GM21528 (cell line): ENCODE measurements around the gene SCIMP.
A peak's percentile ranks its signal among the peaks of the same experiment; 100 is the strongest.

Experiments used
- ATAC-seq: cut with Tn5 transposase; IDR thresholded peaks from one replicate; pipeline ENCODE4 v1.9.1; 2021; ENCODE audit warnings: mild to moderate bottlenecking, moderate library complexity; ENCODE audit not compliant: unreplicated experiment, low FRiP score

Gene SCIMP

DNA sequence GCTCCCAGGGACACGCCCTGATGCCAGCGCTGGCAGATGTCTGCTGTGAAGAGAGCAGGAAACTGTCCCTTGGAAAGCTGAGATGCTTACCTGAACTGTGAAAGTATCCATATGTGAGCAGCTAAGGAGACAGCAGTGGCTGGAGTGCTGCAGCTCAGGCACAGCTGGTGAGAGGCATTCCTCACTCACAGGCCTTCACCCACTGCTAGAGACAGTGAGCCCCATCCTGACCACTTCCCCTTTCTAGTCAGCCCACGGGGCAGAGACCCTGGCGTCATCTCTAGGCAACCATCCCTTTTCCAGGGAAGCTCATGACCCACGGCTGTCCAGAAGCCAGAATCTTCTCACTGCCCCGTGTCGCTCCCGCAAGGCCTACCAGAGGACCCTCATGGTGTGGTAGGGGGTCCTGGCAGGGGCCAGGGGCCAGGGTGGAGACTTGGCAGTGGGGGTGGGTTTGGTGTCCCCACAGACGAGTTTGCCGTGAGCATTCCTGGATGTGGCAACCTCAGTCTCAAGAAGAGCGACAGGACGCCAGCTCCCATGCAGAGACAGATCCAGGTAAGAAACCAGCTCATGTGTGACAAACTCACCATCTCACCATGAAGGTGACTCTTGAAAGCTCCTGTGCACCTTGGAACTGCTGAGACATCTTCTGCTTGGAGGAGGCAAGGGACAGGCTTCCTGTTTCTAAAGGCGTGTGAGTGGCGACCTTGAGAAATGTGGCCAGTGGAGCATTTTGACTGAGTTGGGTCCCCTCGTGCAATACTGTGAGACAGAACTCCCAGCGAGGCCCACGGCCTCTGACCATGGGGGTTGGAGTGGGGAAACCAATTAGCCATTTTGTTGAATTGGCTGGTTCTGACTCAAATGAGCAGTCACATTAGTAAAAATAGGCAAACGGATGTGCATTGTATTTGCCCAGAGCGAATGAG lies at the start of gene SCIMP:
Gene SCIMP, minus strand, starts transcription at position 216 of the 932 bp plus-strand sequence. Its CDS starts 105 bp downstream, at position 111.
- no peak for ATAC-seq

- no peak for ATAC-seq
Observed at GRCh38 chr17:5283571-5284315, 49.1 kb upstream of the SCIMP start.

- peak; percentile 20 for ATAC-seq
Observed at GRCh38 chr17:5282642-5283217, 48.1 kb upstream of the SCIMP start.

- ATAC-seq, result peak; percentile 74
Observed at GRCh38 chr17:5281814-5282641, 47.4 kb upstream of the SCIMP start, which contains the start of gene RABEP1. Gene RABEP1, plus strand, starts transcription at chr17:5282284. Its CDS starts 203 bp downstream, at chr17:5282487.

GRCh38 chr17:5272322-5272721 lies 37.7 kb upstream of the SCIMP start:
- no peak for ATAC-seq

DNA sequence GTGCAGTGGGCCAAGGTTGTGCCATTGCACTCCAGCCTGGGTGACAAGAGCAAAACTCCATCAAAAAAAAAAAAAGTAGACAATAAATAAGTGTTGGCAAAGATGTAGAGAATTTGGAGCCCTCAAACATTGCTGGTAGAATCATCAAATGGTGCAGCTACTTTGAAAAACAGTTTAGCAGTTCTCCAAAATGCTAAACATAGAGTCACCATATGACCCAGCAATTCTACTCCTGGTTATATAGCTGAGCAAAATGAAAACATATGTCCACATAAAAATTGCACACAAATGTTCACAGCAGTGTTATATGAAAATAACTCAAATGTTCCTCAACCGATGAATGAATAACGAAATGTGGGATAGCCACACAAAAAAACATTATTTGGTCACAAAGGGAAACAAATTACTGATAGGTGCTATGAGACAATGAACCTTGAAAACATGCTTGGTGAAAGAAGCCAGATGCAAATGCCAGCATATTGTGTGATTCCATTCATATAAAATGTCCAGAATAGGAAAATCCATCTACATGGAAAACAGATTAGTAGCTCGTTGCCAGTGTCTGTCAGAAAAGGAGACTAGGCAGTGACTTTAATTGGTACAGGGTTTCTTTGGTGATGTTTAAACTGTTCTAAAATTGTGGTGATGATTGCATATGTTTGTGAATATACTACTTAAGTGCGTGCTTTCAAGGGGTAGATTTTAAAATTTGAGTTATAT lies 34.7 kb upstream of the SCIMP start:
- ATAC-seq, result no peak

- ATAC-seq, result no peak
Observed at GRCh38 chr17:5264893-5265292, 30.2 kb upstream of the SCIMP start.

- no peak for ATAC-seq
Observed at GRCh38 chr17:5263441-5263840, 28.8 kb upstream of the SCIMP start.

DNA sequence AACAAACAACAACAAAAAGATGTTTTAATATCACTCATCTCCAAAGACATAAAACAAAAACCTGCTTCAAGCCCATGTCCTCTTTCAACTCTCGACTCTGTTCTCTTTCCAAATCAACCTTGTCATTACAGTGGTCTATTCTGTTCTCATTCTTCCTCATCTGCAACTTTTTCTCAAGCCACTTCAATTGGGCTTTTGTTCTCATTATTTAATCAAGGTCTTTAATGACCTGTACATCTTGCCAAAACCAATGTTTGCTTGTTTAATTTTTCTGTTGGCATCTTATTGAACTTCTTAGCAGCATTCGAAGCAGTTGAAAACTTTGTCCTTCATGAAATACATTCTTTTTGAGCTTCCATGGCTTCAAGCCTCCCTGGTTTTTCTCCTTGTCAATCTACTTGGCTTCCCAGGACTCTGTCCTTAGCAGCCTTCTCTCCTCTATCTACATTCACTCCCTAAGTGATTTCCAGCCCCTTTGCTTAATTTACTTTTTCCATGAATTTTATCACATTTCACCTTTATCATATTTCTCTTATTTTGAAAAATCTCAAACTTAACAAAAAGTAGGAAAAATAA lies 27.8 kb upstream of the SCIMP start:
- ATAC-seq, result no peak

DNA sequence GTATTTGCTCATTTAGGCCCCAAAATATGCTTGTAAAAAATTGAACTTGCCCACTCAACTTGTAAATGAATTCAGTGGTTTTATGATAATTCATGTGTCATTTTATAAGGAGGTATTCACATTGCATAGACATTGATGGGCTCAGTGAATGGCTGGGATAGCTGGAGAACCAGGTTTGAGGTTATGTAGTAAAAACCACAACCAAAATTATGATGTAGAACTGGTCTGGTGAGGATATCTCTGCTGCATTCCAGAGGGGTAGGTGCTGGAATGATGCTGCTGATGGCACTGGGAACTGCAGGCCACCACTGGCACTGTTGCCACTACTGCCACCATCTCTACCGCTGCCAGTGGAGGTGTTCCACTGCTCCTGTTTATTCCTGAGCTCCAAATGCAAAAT lies 25.9 kb upstream of the SCIMP start:
- ATAC-seq, result no peak

- ATAC-seq, result no peak
Observed at GRCh38 chr17:5257124-5257523, 22.5 kb upstream of the SCIMP start.

- ATAC-seq, result no peak
Observed at GRCh38 chr17:5254903-5255521, 20.4 kb upstream of the SCIMP start.

- no peak for ATAC-seq
Observed at GRCh38 chr17:5254414-5254813, 19.8 kb upstream of the SCIMP start.

- ATAC-seq, result no peak
Observed at GRCh38 chr17:5249615-5250014, 15.0 kb upstream of the SCIMP start.

- ATAC-seq, result no peak
Observed at GRCh38 chr17:5248821-5249479, 14.3 kb upstream of the SCIMP start.

DNA sequence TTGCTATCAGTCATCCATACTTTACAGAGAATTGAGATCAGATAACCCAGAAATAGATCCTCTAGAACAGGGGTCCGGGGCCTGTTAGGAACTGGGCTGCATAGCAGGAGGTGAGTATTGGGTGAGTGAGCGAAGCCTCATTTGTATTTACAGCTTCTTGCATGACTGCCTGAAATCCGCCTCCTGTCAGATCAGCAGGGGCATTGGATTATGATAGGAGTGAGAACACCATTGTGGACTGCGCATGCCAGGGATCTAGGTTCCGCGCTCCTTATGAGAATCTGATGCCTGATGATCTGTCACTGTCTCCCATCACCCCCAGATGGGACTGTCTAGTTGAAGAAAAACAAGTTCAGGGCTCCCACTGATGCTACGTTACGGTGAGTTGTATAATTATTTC lies 13.0 kb upstream of the SCIMP start:
- no peak for ATAC-seq

DNA sequence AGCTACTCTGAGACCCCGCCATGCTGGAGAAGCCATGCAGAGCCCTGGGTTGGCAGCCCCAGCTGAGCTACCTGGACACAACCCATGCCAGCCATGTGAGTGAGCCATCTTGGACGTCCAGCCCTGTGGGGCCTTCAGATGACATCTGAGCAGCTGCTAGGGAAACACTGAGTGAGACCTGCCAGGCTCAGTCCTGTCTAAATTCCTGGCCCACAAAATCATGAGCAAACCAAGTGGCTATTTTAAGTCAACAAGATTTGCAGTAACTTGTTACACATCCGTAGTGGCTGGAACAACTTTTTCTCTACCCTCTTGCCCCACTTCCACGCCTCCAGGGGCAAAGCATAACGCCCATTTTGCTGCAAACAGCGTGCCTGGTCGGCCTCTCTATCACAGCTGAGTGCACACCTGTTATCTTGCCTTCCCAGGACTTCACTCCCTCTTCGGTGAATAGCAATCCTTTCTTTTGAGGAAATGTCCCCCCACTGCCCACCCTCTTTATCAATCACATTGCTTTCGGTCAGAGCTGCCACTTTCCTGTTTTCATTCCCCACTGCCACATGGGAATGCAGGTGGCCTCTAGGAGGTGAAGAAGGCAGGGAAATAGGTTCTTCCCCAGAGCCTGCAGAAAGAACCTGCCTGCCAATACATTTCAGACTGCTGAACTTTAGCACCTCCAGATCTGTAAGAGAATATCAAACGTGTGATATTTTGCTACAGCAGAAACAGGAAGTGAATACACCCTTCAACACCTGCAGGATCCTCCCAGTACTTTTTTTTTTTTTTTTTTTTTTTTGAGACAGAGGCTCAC lies 7.4 kb upstream of the SCIMP start:
- no peak for ATAC-seq
